D721Med (cell line): Measurements from ENCODE around the gene GAB2.

ENCODE experiments used
- DNase-seq: peaks from one replicate; pipeline ENCODE4 v3.0.0; 2011; ENCODE audit warnings: low spot score; ENCODE audit not compliant: insufficient read length
- FAIRE-seq: peaks from 2 replicates; lab custom pipeline; 2011; peaks lifted over from hg19 to GRCh38; lab: Jason Lieb, UNC
- CTCF ChIP-seq: IDR thresholded peaks from 2 replicates; pipeline ENCODE4 v1.5.1; 2012; ENCODE audit warnings: mild to moderate bottlenecking, control low read depth; ENCODE audit not compliant: insufficient read depth; ENCODE audit errors: missing control alignments

Gene GAB2

DNA sequence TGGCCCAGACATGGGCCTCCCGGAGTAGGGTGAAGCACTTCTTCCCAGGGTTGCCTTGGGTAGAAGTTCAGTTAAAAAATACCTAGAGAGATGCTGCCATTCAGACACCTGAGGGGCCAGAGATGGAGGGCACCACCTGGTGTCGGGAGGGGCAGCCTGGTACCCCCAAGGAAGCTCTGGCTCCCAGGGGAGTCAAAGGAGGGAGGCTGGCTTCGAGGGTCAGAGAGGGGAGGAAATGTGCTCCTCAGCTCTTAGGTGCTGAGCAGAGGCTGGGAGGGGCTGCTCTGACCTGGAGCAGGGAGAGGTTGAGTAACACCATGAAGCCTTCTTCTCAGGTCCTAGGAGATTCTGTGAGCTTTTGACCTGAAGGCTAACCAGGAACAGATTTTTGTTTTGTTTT lies 227.8 kb downstream of the GAB2 start:
- no peak for FAIRE-seq
- TF ChIP-seq CTCF, result no peak
- DNase-seq, result no peak

DNA sequence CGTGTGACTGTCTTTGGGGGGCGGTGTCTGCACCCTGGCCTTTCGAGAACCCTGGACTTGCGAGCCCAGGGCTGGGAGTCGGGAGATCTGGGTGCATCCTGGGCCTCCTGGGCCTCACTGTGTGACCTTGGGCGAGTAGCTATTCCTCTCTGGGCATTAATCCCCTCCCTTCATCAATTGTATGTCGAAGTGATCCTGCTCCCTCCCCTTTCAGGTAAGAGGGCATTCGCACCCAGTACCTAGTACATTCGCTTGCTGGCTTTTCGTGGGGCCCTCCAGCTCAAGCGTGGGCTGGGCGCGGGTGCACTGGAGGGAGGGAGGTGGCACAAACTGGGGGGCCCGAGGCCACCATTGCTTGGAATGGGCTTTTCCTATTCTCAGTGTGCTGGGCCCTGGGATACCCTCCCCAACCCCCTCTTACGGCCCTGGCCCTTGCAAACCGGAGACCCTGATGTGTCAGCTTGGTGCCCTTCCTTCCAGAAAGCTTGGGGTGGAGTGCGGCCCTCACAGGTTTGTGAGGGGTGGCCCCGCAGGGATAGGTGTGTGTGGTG lies 228.4 kb downstream of the GAB2 start:
- no peak for DNase-seq
- TF ChIP-seq CTCF, result no peak
- FAIRE-seq, result no peak

DNA sequence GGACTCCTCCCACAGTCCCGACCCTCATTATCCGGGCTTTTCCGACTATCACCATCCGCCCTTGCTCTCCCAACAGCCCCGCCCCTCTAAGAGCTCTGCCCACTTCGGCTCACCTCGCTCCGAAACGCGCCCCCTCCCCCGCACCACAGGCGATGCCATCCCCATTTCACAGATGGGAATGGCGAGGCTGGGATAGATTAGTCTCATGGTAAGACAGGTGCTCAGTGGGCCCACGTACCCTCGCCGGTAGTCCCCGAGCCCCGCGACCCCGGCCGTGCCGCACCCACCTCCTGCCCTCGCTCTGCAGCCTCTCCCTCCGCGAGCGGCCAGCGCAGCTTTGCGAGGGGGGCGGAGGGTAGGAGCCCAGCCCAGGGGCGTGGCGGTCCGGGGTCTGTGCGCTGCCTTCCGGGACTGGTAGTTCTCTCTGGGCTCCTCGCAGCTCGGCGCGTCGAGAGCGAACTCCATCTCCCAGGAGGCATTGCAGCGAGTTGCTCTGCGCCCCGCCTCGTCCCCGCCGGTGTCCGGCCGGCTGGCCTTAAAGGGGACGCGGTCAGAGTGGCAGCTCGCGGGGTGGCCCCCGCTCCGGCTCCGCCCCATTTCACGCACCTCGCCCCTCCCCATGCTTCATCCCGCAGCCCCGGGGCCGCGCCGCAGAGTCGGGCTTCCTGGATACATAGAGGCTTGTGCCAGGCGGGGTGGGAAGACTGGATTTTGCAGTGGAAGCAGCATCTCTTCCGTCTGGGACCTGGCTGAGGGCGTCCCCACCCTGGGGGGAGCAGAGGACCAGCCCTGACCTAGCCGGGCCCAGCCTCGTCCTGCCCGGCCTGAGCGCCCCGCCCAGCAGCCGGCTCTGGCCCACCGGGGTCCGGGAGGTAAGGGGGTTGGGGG lies 229.1 kb downstream of the GAB2 start, which contains the start of the genes KCTD21 and USP35:
Gene KCTD21 (minus strand): TSS at position 341 of the 888 bp plus-strand sequence. CDS start 14,072 bp downstream, outside the sequence.
Gene USP35 (plus strand): TSS at position 634 of the 888 bp plus-strand sequence. CDS start 7,327 bp downstream, outside the sequence.
- DNase-seq (peak; percentile 81), FAIRE-seq (no peak)
- TF ChIP-seq CTCF, result no peak

- DNase-seq (no peak), FAIRE-seq (no peak)
- TF ChIP-seq CTCF, result no peak
Measured at GRCh38 chr11:78187366-78188285, 230.0 kb downstream of the GAB2 start.

DNA sequence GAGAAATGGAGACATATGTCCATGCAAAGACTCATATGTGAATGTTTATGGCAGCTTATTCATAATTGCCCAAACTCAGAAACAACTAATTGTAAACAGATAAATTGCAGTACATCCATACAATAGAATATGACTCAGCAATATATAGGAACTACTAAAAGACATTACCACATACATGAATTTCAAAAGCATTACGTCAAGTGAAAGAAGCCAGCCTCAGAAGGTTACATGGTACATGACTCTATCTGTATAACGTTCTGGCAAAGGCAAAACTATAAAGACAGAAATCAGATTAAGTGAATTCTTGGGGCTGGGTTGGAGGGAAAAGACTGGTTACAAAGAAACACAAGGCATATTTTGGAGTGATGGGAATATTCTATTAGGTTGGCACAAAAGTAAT lies 236.4 kb downstream of the GAB2 start:
- no peak for TF ChIP-seq CTCF
- FAIRE-seq (no peak), DNase-seq (no peak)

GRCh38 chr11:78180751-78181150 lies 236.9 kb downstream of the GAB2 start:
- no peak for TF ChIP-seq CTCF
- DNase-seq, result no peak
- no peak for FAIRE-seq
